BLaER1 (cell line): Measurements from ENCODE around the gene ABL2.

Source experiments
- H3K27ac ChIP-seq: shearing (Covaris generic); formaldehyde crosslinking; 2 replicates; pipeline ENCODE4 v1.8.1; 2022
- H3K27me3 ChIP-seq: shearing (Covaris generic); formaldehyde crosslinking; 2 replicates; pipeline ENCODE4 v1.8.1; 2022
- H3K36me3 ChIP-seq: shearing (Covaris generic); formaldehyde crosslinking; 2 replicates; pipeline ENCODE4 v1.8.1; 2022
- H3K4me1 ChIP-seq: shearing (Covaris generic); formaldehyde crosslinking; 2 replicates; pipeline ENCODE4 v1.8.1; 2022
- H3K4me2 ChIP-seq: shearing (Covaris generic); formaldehyde crosslinking; 2 replicates; pipeline ENCODE4 v1.8.1; 2022
- H3K4me3 ChIP-seq: shearing (Covaris generic); formaldehyde crosslinking; 2 replicates; pipeline ENCODE4 v1.8.1; 2022
- H3K9ac ChIP-seq: shearing (Covaris generic); formaldehyde crosslinking; 2 replicates; pipeline ENCODE4 v1.8.1; 2022
- H3K9me3 ChIP-seq: shearing (Covaris generic); formaldehyde crosslinking; 2 replicates; pipeline ENCODE4 v1.8.1; 2022
- H4K20me1 ChIP-seq: shearing (Covaris generic); formaldehyde crosslinking; 2 replicates; pipeline ENCODE4 v1.8.1; 2022
- Cebpa-rat ChIP-seq: shearing (Covaris generic); IDR thresholded peaks from 2 replicates; pipeline ENCODE4 v1.8.1; 2022

ABL2 gene

GRCh38 chr1:179104611-179105250 lies 124.7 kb downstream of the ABL2 start:
- TF ChIP-seq Cebpa-rat: no peak
- Histone ChIP-seq H3K9me3 (no peaks in the 10 kb centered on the region), H4K20me1 (no peaks in the 10 kb centered on the region), H3K4me1 (peaks cover 23% of the 10 kb centered on the region), H3K9ac (no peak overlapping the region), H3K36me3 (peaks cover 46% of the 10 kb centered on the region), H3K4me2 (no peak overlapping the region), H3K27me3 (no peaks in the 10 kb centered on the region), H3K27ac (no peak overlapping the region), H3K4me3 (no peak overlapping the region)

GRCh38 chr1:179103999-179104398 lies 125.5 kb downstream of the ABL2 start:
- Histone ChIP-seq H3K4me3 (no peak overlapping the region), H4K20me1 (no peaks in the 10 kb centered on the region), H3K4me2 (no peak overlapping the region), H3K4me1 (peaks cover 23% of the 10 kb centered on the region), H3K27me3 (no peaks in the 10 kb centered on the region), H3K9ac (no peak overlapping the region), H3K27ac (no peak overlapping the region), H3K36me3 (peaks cover 39% of the 10 kb centered on the region), H3K9me3 (no peaks in the 10 kb centered on the region)
- TF ChIP-seq Cebpa-rat: no peak

- Histone ChIP-seq H3K4me1 (peaks cover 10% of the 10 kb centered on the region), H3K27me3 (no peaks in the 10 kb centered on the region), H3K9me3 (no peaks in the 10 kb centered on the region), H3K4me3 (no peak overlapping the region), H4K20me1 (no peaks in the 10 kb centered on the region), H3K27ac (no peak overlapping the region), H3K9ac (no peak overlapping the region), H3K36me3 (peaks cover 38% of the 10 kb centered on the region), H3K4me2 (no peak overlapping the region)
- TF ChIP-seq Cebpa-rat: no peak
Measured at GRCh38 chr1:179101566-179101965, 127.9 kb downstream of the ABL2 start.

GRCh38 chr1:179099891-179100290 lies 129.6 kb downstream of the ABL2 start:
- H4K20me1 ChIP-seq: no peaks in the 10 kb centered on the region
- H3K27me3 ChIP-seq: no peaks in the 10 kb centered on the region
- no peak overlapping the region for H3K4me3 ChIP-seq
- peaks cover 19% of the 10 kb centered on the region for H3K4me1 ChIP-seq
- H3K9me3 ChIP-seq: no peaks in the 10 kb centered on the region
- no peak overlapping the region for H3K4me2 ChIP-seq
- no peak overlapping the region for H3K27ac ChIP-seq
- no peak overlapping the region for H3K9ac ChIP-seq
- peaks cover 48% of the 10 kb centered on the region for H3K36me3 ChIP-seq
- no peak for TF ChIP-seq Cebpa-rat

GRCh38 chr1:179095924-179096323 lies 133.6 kb downstream of the ABL2 start:
- Histone ChIP-seq H3K4me3 (no peak overlapping the region), H3K27ac (no peak overlapping the region), H3K9me3 (no peaks in the 10 kb centered on the region), H4K20me1 (peaks cover 9% of the 10 kb centered on the region), H3K4me2 (no peak overlapping the region), H3K36me3 (peaks cover 82% of the 10 kb centered on the region), H3K4me1 (peaks cover 31% of the 10 kb centered on the region), H3K9ac (no peak overlapping the region), H3K27me3 (no peaks in the 10 kb centered on the region)
- no peak for TF ChIP-seq Cebpa-rat

- Histone ChIP-seq H3K4me3 (no peak overlapping the region), H3K4me2 (peak overlapping the region; percentile 43), H3K36me3 (peaks cover 84% of the 10 kb centered on the region), H3K4me1 (peaks cover 34% of the 10 kb centered on the region), H3K9ac (no peak overlapping the region), H3K9me3 (no peaks in the 10 kb centered on the region), H3K27ac (0 out of 2 replicates have a peak overlapping the region, but pooled peaks have one; percentile 14), H4K20me1 (peaks cover 13% of the 10 kb centered on the region), H3K27me3 (no peaks in the 10 kb centered on the region)
- no peak for TF ChIP-seq Cebpa-rat
Measured at GRCh38 chr1:179095377-179095776, 134.1 kb downstream of the ABL2 start.

GRCh38 chr1:179094818-179095217 lies 134.7 kb downstream of the ABL2 start:
- Histone ChIP-seq H3K9ac (no peak overlapping the region), H3K4me2 (peak overlapping the region; percentile 43), H3K9me3 (no peaks in the 10 kb centered on the region), H3K27me3 (no peaks in the 10 kb centered on the region), H3K36me3 (peaks cover 89% of the 10 kb centered on the region), H3K4me1 (peaks cover 36% of the 10 kb centered on the region), H4K20me1 (peaks cover 16% of the 10 kb centered on the region), H3K27ac (0 out of 2 replicates have a peak overlapping the region, but pooled peaks have one; percentile 14), H3K4me3 (no peak overlapping the region)
- no peak for TF ChIP-seq Cebpa-rat

- Histone ChIP-seq H3K4me3 (no peak overlapping the region), H3K27me3 (no peaks in the 10 kb centered on the region), H4K20me1 (peaks cover 23% of the 10 kb centered on the region), H3K9me3 (no peaks in the 10 kb centered on the region), H3K36me3 (peaks cover 97% of the 10 kb centered on the region), H3K9ac (no peak overlapping the region), H3K4me2 (no peak overlapping the region), H3K4me1 (peaks cover 53% of the 10 kb centered on the region), H3K27ac (no peak overlapping the region)
- TF ChIP-seq Cebpa-rat: no peak
Measured at GRCh38 chr1:179092896-179093461, 136.5 kb downstream of the ABL2 start.

- Histone ChIP-seq H4K20me1 (peaks cover 36% of the 10 kb centered on the region), H3K27ac (peak overlapping the region; percentile 51; the same call in 1 of the 2 replicates), H3K4me1 (peaks cover 65% of the 10 kb centered on the region), H3K9ac (no peak overlapping the region), H3K4me2 (peak overlapping the region; percentile 3; the same call in 1 of the 2 replicates), H3K4me3 (no peak overlapping the region), H3K36me3 (peaks cover 97% of the 10 kb centered on the region), H3K27me3 (no peaks in the 10 kb centered on the region), H3K9me3 (no peaks in the 10 kb centered on the region)
- no peak for TF ChIP-seq Cebpa-rat
Measured at GRCh38 chr1:179091691-179092165, 137.7 kb downstream of the ABL2 start.

- Histone ChIP-seq H3K4me2 (no peak overlapping the region), H4K20me1 (peaks cover 39% of the 10 kb centered on the region), H3K27ac (peak overlapping the region; percentile 51; the same call in 1 of the 2 replicates), H3K36me3 (peaks cover 96% of the 10 kb centered on the region), H3K4me1 (peaks cover 65% of the 10 kb centered on the region), H3K9me3 (no peaks in the 10 kb centered on the region), H3K27me3 (no peaks in the 10 kb centered on the region), H3K4me3 (no peak overlapping the region), H3K9ac (no peak overlapping the region)
- no peak for TF ChIP-seq Cebpa-rat
Measured at GRCh38 chr1:179090923-179091322, 138.6 kb downstream of the ABL2 start.
